Astrocyte (in vitro differentiated cells and primary cell): ENCODE results near the gene DLGAP5. TPM values are rescaled to one million over a fixed set of nuclear protein-coding genes. Genes with fewer than 3 reads are reported as not detected.

Experiments
- DNase-seq: peaks from one replicate; pipeline ENCODE4 v3.0.0-alpha.2; 2010; ENCODE audit warnings: low read depth
- FAIRE-seq: peaks from 2 replicates; lab custom pipeline; 2011; peaks lifted over from hg19 to GRCh38; lab: Jason Lieb, UNC
- H2AFZ ChIP-seq: 2 replicates; pipeline ENCODE4 v1.6.0; 2012; ENCODE audit warnings: low read depth, low read length, inconsistent platforms
- H3K27ac ChIP-seq: 2 replicates; pipeline ENCODE4 v1.5.1; 2011; ENCODE audit warnings: low read depth, low read length, inconsistent platforms
- H3K27me3 ChIP-seq: 2 replicates; pipeline ENCODE4 v1.6.0; 2011; ENCODE audit warnings: low read length, inconsistent platforms; ENCODE audit not compliant: insufficient read depth
- H3K36me3 ChIP-seq: 2 replicates; pipeline ENCODE4 v1.5.1; 2011; ENCODE audit warnings: low read length, inconsistent platforms; ENCODE audit not compliant: insufficient read depth
- H3K4me1 ChIP-seq: 2 replicates; pipeline ENCODE4 v1.5.1; 2011; ENCODE audit warnings: low read length, inconsistent platforms; ENCODE audit not compliant: insufficient read depth
- H3K4me2 ChIP-seq: 2 replicates; pipeline ENCODE4 v1.6.0; 2012; ENCODE audit warnings: low read length, inconsistent platforms
- H3K4me3 ChIP-seq: 2 replicates; pipeline ENCODE4 v1.5.1; 2011; ENCODE audit warnings: low read depth, mild to moderate bottlenecking, low read length, inconsistent platforms; ENCODE audit not compliant: insufficient read depth
- H3K79me2 ChIP-seq: 2 replicates; pipeline ENCODE4 v1.6.0; 2012; ENCODE audit warnings: mild to moderate bottlenecking, low read length, inconsistent platforms; ENCODE audit not compliant: insufficient read depth
- H3K9ac ChIP-seq: 2 replicates; pipeline ENCODE4 v1.6.0; 2012; ENCODE audit warnings: mild to moderate bottlenecking, low read length, inconsistent platforms
- H3K9me3 ChIP-seq: 2 replicates; pipeline ENCODE4 v1.5.1; 2012; ENCODE audit warnings: low read depth, mild to moderate bottlenecking, low read length, inconsistent platforms; ENCODE audit not compliant: insufficient read depth
- H4K20me1 ChIP-seq: 2 replicates; pipeline ENCODE4 v1.6.0; 2012; ENCODE audit warnings: low read length, inconsistent platforms; ENCODE audit not compliant: insufficient read depth
- H3K27ac Mint-ChIP-seq: one replicate; pipeline ENCODE4 v1.8.0; 2021; ENCODE audit warnings: mild to moderate bottlenecking, mixed read lengths; ENCODE audit not compliant: unreplicated experiment
- H3K27me3 Mint-ChIP-seq: one replicate; pipeline ENCODE4 v1.8.0; 2021; ENCODE audit warnings: low read depth, mixed read lengths; ENCODE audit not compliant: unreplicated experiment
- H3K36me3 Mint-ChIP-seq: one replicate; pipeline ENCODE4 v1.8.0; 2021; ENCODE audit warnings: low read depth, mixed read lengths; ENCODE audit not compliant: unreplicated experiment
- H3K4me1 Mint-ChIP-seq: one replicate; pipeline ENCODE4 v1.8.0; 2021; ENCODE audit warnings: low read depth, mixed read lengths; ENCODE audit not compliant: unreplicated experiment
- H3K4me3 Mint-ChIP-seq: one replicate; pipeline ENCODE4 v1.8.0; 2021; ENCODE audit warnings: mild to moderate bottlenecking, moderate library complexity, mixed read lengths; ENCODE audit not compliant: unreplicated experiment
- H3K9me3 Mint-ChIP-seq: one replicate; pipeline ENCODE4 v1.8.0; 2021; ENCODE audit warnings: mild to moderate bottlenecking, mixed read lengths; ENCODE audit not compliant: unreplicated experiment
- CTCF ChIP-seq: IDR thresholded peaks from 2 replicates; pipeline ENCODE4 v1.5.1; 2011; ENCODE audit warnings: low read depth, mild to moderate bottlenecking, inconsistent platforms, low read length, moderate library complexity; ENCODE audit not compliant: insufficient read depth
- EZH2 ChIP-seq: IDR thresholded peaks from 2 replicates; pipeline ENCODE4 v1.6.1; 2012; ENCODE audit warnings: mild to moderate bottlenecking, low read length, inconsistent platforms; ENCODE audit not compliant: insufficient read depth
- total RNA-seq: library from RNA; stranded (reverse); gene quantifications from 2 replicates; pipeline ENCODE4 v1.2.1, GENCODE V29; 2021

Gene DLGAP5
- total RNA-seq, 1 donor from 2014 or later = 5.4 TPM

GRCh38 chr14:55115460-55115859 is 75.9 kb downstream of the DLGAP5 start:
- H3K4me1 ChIP-seq = peaks cover 5% of the 10 kb centered on the region
- no peak overlapping the region for H2AFZ ChIP-seq
- no peak for DNase-seq
- H3K79me2 ChIP-seq = no peaks in the 10 kb centered on the region
- H3K4me3 ChIP-seq = no peak overlapping the region
- no peak overlapping the region for H3K4me2 ChIP-seq
- Mint-ChIP-seq H3K36me3 (peaks cover 2% of the 10 kb centered on the region), H3K4me3 (no peak overlapping the region), H3K27me3 (peaks cover 8% of the 10 kb centered on the region), H3K4me1 (peaks cover 11% of the 10 kb centered on the region), H3K9me3 (no peaks in the 10 kb centered on the region), H3K27ac (no peak overlapping the region)
- TF ChIP-seq EZH2 = no peak
- no peak for TF ChIP-seq CTCF
- no peaks in the 10 kb centered on the region for H3K9me3 ChIP-seq
- no peaks in the 10 kb centered on the region for H3K36me3 ChIP-seq
- no peak overlapping the region for H3K27ac ChIP-seq
- no peaks in the 10 kb centered on the region for H4K20me1 ChIP-seq
- no peak for FAIRE-seq
- no peak overlapping the region for H3K9ac ChIP-seq
- H3K27me3 ChIP-seq = no peaks in the 10 kb centered on the region

- Histone ChIP-seq H3K27me3 (no peaks in the 10 kb centered on the region), H3K9me3 (no peaks in the 10 kb centered on the region), H3K9ac (no peak overlapping the region), H3K79me2 (no peaks in the 10 kb centered on the region), H3K4me1 (peaks cover 5% of the 10 kb centered on the region), H2AFZ (no peak overlapping the region), H4K20me1 (no peaks in the 10 kb centered on the region), H3K4me2 (no peak overlapping the region), H3K27ac (no peak overlapping the region), H3K4me3 (no peak overlapping the region), H3K36me3 (no peaks in the 10 kb centered on the region)
- FAIRE-seq (no peak), DNase-seq (no peak)
- H3K9me3 Mint-ChIP-seq = no peaks in the 10 kb centered on the region
- TF ChIP-seq EZH2 (no peak), CTCF (no peak)
- H3K27ac Mint-ChIP-seq = no peak overlapping the region
- peaks cover 2% of the 10 kb centered on the region for H3K36me3 Mint-ChIP-seq
- peaks cover 8% of the 10 kb centered on the region for H3K27me3 Mint-ChIP-seq
- no peak overlapping the region for H3K4me3 Mint-ChIP-seq
- peaks cover 11% of the 10 kb centered on the region for H3K4me1 Mint-ChIP-seq
Observed at GRCh38 chr14:55114720-55115119, 76.7 kb downstream of the DLGAP5 start.

- TF ChIP-seq EZH2 (no peak), CTCF (no peak)
- Histone ChIP-seq H3K9me3 (no peaks in the 10 kb centered on the region), H3K27me3 (no peaks in the 10 kb centered on the region), H3K4me2 (no peak overlapping the region), H4K20me1 (no peaks in the 10 kb centered on the region), H3K9ac (no peak overlapping the region), H3K36me3 (no peaks in the 10 kb centered on the region), H2AFZ (no peak overlapping the region), H3K79me2 (no peaks in the 10 kb centered on the region), H3K4me1 (peaks cover 19% of the 10 kb centered on the region), H3K4me3 (no peak overlapping the region), H3K27ac (no peak overlapping the region)
- Mint-ChIP-seq H3K27me3 (peaks cover 8% of the 10 kb centered on the region), H3K36me3 (peaks cover 2% of the 10 kb centered on the region), H3K9me3 (peaks cover 6% of the 10 kb centered on the region), H3K27ac (peak overlapping the region; percentile 55), H3K4me3 (no peak overlapping the region), H3K4me1 (peaks cover 16% of the 10 kb centered on the region)
- FAIRE-seq (no peak), DNase-seq (no peak)
Observed at GRCh38 chr14:55111122-55111708, 80.2 kb downstream of the DLGAP5 start.
